Kidney epithelial cell (primary cell): ENCODE results near the gene UBXN10. TPM values are rescaled to one million over a fixed set of nuclear protein-coding genes. Genes with fewer than 3 reads are reported as not detected.
A peak's percentile ranks its signal among the peaks of the same experiment; 100 is the strongest.

Source experiments
- DNase-seq: peaks from one replicate; pipeline ENCODE4 v3.0.0-alpha.2; 2010; ENCODE audit warnings: low read depth
- H3K27me3 ChIP-seq: 2 replicates; pipeline ENCODE4 v1.6.0; 2011; ENCODE audit warnings: low read length; ENCODE audit not compliant: control insufficient read depth, insufficient read depth
- H3K36me3 ChIP-seq: 2 replicates; pipeline ENCODE4 v1.5.1; 2011; ENCODE audit warnings: low read length; ENCODE audit not compliant: control insufficient read depth, insufficient read depth
- H3K4me3 ChIP-seq: 2 replicates; pipeline ENCODE4 v1.5.1; 2011; ENCODE audit warnings: low read depth, mild to moderate bottlenecking, control low read depth, low read length
- total RNA-seq: library from RNA; depleted of rRNA; stranded (reverse); fragments of >200 nt; gene quantifications from 2 replicates; pipeline ENCODE4 v1.2.3, GENCODE V29; 2015
- TF ChIP-seq, protein P1 (sequence below): IDR thresholded peaks from 2 replicates; pipeline ENCODE4 v1.5.1; 2011; ENCODE audit warnings: mild to moderate bottlenecking, moderate library complexity, low read length, control low read depth, inconsistent platforms; ENCODE audit not compliant: insufficient read depth, poor library complexity, severe bottlenecking

Gene UBXN10
- 0.96 and 1.6 TPM in 2 replicates for total RNA-seq

GRCh38 chr1:20185834-20186782, at the start of gene UBXN10, which contains the start of gene PLA2G2C:
UBXN10 (plus strand) TSS chr1:20186096; CDS start chr1:20190562, 4,466 bp downstream.
PLA2G2C (minus strand) TSS chr1:20186518; CDS start chr1:20177363, 9,155 bp downstream.
- TF ChIP-seq, protein P1, sequence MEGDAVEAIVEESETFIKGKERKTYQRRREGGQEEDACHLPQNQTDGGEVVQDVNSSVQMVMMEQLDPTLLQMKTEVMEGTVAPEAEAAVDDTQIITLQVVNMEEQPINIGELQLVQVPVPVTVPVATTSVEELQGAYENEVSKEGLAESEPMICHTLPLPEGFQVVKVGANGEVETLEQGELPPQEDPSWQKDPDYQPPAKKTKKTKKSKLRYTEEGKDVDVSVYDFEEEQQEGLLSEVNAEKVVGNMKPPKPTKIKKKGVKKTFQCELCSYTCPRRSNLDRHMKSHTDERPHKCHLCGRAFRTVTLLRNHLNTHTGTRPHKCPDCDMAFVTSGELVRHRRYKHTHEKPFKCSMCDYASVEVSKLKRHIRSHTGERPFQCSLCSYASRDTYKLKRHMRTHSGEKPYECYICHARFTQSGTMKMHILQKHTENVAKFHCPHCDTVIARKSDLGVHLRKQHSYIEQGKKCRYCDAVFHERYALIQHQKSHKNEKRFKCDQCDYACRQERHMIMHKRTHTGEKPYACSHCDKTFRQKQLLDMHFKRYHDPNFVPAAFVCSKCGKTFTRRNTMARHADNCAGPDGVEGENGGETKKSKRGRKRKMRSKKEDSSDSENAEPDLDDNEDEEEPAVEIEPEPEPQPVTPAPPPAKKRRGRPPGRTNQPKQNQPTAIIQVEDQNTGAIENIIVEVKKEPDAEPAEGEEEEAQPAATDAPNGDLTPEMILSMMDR = no peak
- Histone ChIP-seq H3K27me3 (peaks cover 4% of the 10 kb centered on the region), H3K36me3 (no peaks in the 10 kb centered on the region), H3K4me3 (peak within 1 kb of the TSS; percentile 38)
- no peak for DNase-seq

DNA sequence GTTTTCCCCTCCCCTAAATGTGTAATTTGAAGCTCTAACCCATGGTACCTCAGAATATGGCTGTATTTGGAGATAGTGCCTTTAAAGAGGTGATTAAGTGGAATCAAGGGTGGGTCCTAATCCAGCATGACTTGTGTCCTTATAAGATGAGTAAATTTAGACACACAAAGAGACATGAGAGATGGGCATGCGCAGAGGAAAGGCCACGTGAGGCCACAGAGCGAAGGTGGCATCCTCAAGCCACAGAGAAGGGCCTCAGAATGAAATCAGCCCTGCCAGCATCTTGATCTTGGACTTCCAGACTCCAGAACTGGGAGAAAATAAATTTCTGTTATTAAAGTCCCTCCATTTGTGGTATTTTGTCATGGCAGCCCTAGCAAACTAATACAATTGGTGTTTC, 49.6 kb upstream of the UBXN10 start:
- no peak for DNase-seq
- Histone ChIP-seq H3K27me3 (no peaks in the 10 kb centered on the region), H3K36me3 (no peaks in the 10 kb centered on the region), H3K4me3 (no peak overlapping the region)
- TF ChIP-seq, protein P1 = no peak

GRCh38 chr1:20137055-20137454, 48.8 kb upstream of the UBXN10 start:
- no peak for DNase-seq
- TF ChIP-seq, protein P1 = no peak

GRCh38 chr1:20137604-20138003, 48.3 kb upstream of the UBXN10 start:
- TF ChIP-seq, protein P1 = no peak

More at GRCh38 chr1:20137055-20137454, 48.8 kb upstream of the UBXN10 start:
- H3K27me3 ChIP-seq = no peaks in the 10 kb centered on the region
- H3K4me3 ChIP-seq = no peak overlapping the region
- H3K36me3 ChIP-seq = no peaks in the 10 kb centered on the region

GRCh38 chr1:20138346-20138745, 47.5 kb upstream of the UBXN10 start:
- TF ChIP-seq, protein P1 = no peak
- H3K36me3 ChIP-seq = no peaks in the 10 kb centered on the region
- H3K4me3 ChIP-seq = no peak overlapping the region
- DNase-seq = no peak
- H3K27me3 ChIP-seq = no peaks in the 10 kb centered on the region

More at GRCh38 chr1:20137604-20138003, 48.3 kb upstream of the UBXN10 start:
- no peak overlapping the region for H3K4me3 ChIP-seq
- no peaks in the 10 kb centered on the region for H3K27me3 ChIP-seq
- DNase-seq = no peak
- no peaks in the 10 kb centered on the region for H3K36me3 ChIP-seq
